Transverse colon (tissue), 4 donors: ENCODE results near the gene MIF.

Experiments used
- CTCF ChIP-seq, 5 experiments: fragments of 200-600 bp in 3 of 5; fragments of 450-650 bp in 2 of 5; sonication (generic) in 3 of 5; IDR thresholded peaks; 1 replicate in 2 of 5; 2 replicates in 3 of 5; pipeline ENCODE4 v1.5.1; 2016 to 2017; ENCODE audit warnings: antibody characterized with exemption in 5 of 5, inconsistent platforms in 3 of 5, mild to moderate bottlenecking in 2 of 5, moderate library complexity in 1 of 5
- POLR2AphosphoS5 ChIP-seq, 3 donors: sonication (generic); formaldehyde crosslinking; IDR thresholded peaks; one replicate each; pipeline ENCODE4 v1.6.1; 2016; ENCODE audit warnings: antibody characterized with exemption in 3 of 3

GRCh38 chr22:23858484-23858815 is 35.7 kb upstream of the MIF start:
- TF ChIP-seq CTCF (IDR thresholded peaks at IDR 0.05) (peak in 1 of 5 experiments; percentile 20), POLR2AphosphoS5 (IDR thresholded peaks at IDR 0.05) (no peak)
